Dedifferentiated amniotic fluid mesenchymal stem cell (primary cell): Measurements from ENCODE around the gene MTHFS.

ENCODE experiments used
- DNase-seq: peaks from one replicate; pipeline ENCODE4 v3.0.0-alpha.2; 2016; ENCODE audit errors: extremely low spot score

The MTHFS gene

DNA sequence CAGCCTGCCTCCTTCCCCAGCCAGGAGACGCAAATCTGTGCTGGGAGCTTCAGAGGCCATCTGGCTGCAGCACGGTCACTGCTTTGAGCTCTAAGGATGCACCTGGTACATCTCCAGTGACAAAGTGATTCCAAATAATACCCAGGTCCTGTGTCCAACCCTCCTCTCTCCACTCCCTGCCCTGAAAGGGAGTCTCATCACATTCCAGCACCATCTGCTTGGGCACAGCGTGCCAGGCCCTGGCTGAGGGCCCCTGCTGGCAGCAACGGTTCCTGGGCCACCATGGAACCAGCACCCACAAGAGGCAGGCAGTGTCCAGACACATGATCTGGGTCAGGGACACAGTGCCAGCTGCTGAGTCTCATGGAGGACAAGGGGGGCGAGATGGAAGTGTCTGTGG, 81.3 kb downstream of the MTHFS start:
- no peak for DNase-seq

DNA sequence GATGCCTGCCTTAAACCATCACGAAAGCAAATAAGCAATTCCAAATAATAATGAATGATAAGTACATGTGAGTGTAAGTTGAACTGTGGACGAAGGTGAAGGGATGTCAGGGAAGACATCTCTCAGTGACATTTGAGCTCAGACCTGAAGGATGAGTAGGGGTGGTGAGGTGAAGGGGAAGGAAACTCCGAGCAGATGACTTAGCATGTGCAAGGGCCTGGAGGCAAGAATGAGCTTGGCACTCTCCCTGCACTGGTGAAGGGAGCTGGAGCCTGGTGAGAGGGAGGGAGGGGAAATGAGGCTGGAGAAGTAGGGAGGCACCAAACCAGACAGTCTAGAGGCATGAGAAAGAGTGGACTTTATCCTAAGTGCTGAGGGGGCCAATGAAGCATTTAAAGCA, 84.3 kb downstream of the MTHFS start:
- DNase-seq = no peak

DNA sequence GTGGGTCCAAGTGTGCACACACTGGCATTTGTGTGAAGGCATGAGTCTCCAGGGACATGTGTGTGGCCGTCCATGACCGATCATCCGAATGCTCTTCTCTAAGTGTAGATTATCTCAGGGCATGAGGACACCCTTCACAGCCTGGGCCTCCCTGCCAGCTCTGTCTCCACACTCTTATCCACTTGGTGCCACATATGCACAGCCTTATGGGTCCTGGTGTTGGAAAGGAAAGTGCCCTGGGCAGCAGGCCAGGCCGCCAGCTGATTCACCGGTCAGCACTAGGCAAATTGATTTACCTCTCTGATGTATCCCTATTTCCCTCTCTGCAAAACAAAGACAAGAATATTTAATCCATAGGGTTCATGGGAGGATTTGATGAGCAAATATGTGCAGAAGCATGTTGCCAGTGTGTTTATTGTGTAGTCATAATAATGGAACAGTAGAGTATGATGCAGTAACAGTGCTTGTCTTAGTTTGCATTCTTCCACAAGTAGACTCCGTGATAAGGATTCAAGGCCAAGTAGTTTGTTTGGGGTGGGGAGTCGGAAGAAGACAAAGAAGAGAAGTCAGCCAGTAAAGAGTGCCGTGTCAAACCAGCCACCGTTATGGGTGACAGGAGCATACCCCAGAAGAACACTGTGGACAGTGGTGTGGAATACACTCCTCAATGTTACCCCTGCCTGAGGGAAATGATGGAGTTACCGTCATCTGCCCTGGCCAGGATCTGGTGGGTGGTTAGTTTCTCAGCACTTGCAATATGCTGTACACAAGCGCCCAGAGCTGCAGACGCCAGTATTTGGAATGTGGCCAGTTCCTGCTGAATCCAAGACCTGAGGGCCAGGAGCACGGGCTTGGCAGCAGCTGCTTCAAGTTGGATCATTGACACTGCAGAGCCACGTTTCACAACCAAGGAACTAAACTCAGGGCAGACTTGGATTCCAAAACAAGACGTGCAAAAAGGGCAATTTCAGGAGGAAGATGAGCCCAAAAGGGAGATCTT, 85.1 kb downstream of the MTHFS start:
- DNase-seq = no peak

DNA sequence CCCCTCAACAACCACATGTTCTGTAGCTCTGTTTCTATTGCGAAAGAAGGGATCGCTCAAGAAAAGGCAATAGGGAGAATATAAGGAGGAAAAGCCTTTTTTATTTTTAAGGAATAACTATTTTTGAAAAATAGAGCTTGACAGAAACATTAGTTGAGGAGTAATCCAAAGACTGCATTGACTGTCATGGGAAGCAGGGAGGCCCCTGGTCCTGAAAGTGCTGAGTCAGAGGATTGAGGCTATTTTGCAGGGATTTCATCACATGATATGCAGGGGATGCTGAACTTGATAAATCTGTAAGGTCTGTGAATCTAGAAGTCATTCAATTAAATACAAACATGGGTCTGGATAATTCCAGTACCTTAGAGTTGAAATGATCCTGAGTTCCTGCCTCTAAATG, 92.0 kb downstream of the MTHFS start:
- DNase-seq = peak; percentile 22

DNA sequence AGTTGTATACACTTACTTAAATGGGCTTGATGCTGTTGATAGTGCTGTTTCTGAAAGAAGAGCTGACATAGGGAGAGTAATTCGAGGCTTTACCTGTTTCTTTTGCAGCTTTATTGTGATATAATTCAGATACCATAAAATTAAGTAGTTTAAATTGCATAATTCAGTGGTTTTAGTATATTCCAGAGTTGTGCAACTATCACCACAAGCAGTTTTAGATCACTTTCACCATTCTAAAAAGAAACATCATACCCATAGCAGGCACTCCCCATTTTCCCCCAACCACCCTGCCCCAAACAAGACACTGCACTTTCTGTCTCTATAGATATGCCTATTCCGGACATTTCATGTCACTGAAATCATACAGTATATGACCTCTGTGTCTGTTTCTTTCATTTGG, 98.5 kb downstream of the MTHFS start:
- no peak for DNase-seq
